PC-9 (cell line): ENCODE measurements around the gene BANP.

Experiments used
- CTCF ChIP-seq: fragments of 200-600 bp; sonication (generic); conservative IDR thresholded peaks from 2 replicates; pipeline ENCODE4 v1.6.1; 2017; ENCODE audit warnings: mixed run types, antibody characterized with exemption, mild to moderate bottlenecking, moderate library complexity
- EZH2 ChIP-seq: fragments of 200-600 bp; sonication (generic); IDR thresholded peaks from 2 replicates; pipeline ENCODE4 v1.8.0; 2017; ENCODE audit warnings: antibody characterized with exemption, low read depth

GRCh38 chr16:88009563-88010342 lies 58.5 kb downstream of the BANP start:
- TF ChIP-seq CTCF, result no peak
- TF ChIP-seq EZH2, result no peak
